Measurements from ENCODE around the gene TMEM231. TPM values are rescaled to one million over a fixed set of nuclear protein-coding genes. Genes with fewer than 3 reads are reported as not detected.
A peak's percentile ranks its signal among the peaks of the same experiment; 100 is the strongest.

The TMEM231 gene, protein sequence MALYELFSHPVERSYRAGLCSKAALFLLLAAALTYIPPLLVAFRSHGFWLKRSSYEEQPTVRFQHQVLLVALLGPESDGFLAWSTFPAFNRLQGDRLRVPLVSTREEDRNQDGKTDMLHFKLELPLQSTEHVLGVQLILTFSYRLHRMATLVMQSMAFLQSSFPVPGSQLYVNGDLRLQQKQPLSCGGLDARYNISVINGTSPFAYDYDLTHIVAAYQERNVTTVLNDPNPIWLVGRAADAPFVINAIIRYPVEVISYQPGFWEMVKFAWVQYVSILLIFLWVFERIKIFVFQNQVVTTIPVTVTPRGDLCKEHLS
- total RNA-seq (4.1 and 9.6 TPM in 2 replicates), polyA plus RNA-seq (18.8 and 23.4 TPM in 2 replicates), polyA minus RNA-seq (ENCODE audit: low replicate concordance) (81.3 and 91.7 TPM in 2 replicates)
- polyA plus RNA-seq (2012), result 7.7 and 8.9 TPM in 2 replicates

DNA sequence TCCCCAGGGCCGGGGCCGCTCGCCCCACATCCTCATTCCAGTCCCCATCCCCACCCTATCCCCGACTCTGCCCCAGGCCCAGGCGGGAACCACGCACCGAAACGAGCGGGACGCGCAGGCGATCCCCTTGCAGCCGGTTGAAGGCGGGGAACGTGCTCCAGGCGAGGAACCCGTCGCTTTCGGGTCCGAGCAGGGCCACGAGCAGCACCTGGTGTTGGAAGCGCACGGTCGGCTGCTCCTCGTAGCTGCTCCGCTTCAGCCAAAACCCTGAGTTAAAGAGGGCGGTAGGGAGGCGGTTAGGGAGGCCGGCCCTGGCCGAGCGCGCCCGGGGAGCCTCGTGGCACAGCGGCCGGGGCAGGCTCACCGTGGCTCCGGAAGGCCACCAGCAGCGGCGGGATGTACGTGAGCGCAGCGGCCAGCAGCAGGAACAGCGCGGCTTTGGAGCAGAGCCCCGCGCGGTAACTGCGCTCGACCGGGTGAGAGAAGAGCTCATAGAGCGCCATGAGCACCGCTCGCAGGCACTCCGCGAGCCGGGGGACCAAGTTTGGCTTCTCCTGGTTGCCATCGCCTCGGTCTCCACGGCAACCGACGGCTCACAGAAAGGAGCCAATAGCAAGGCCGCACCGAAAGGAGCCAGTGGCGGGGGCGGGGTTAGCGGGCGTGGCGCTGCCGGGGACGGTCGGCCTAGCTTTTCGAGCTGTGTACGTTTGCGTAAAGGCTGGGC is at the start of gene TMEM231:
Gene TMEM231 (minus strand): TSS at position 546 of the 724 bp plus-strand sequence. CDS start 43 bp downstream, at position 503.
- Histone ChIP-seq H2AFZ (ENCODE audit: low read length) (peak within 1 kb of the TSS; percentile 88), H3K4me2 (ENCODE audit: extremely low read depth, insufficient read depth, low read length) (peak within 1 kb of the TSS; percentile 68), H3K27ac (ENCODE audit: insufficient read depth, low read length) (peak within 1 kb of the TSS; percentile 87), H4K20me1 (ENCODE audit: control insufficient read depth, extremely low read depth, insufficient read depth, low read length) (no peaks in the 10 kb centered on the region), H3K9ac (ENCODE audit: insufficient read depth, low read length) (peak within 1 kb of the TSS; percentile 81), H3K4me3 (replicated peaks in 1 of 4; ENCODE audit: control extremely low read depth in 1 of 4, insufficient read depth in 1 of 4, low read depth in 3 of 4, low read length in 4 of 4) (peak within 1 kb of the TSS; percentile 71 to 79 (median 72)), H3K27me3 (ENCODE audit: control insufficient read depth, insufficient read depth, low read length) (no peaks in the 10 kb centered on the region), H3K9me3 (ENCODE audit: control insufficient read depth, insufficient read depth, low read depth, low read length) (no peaks in the 10 kb centered on the region), H3K4me1 (ENCODE audit: control insufficient read depth, extremely low read depth, insufficient read depth, low read length) (peaks cover 4% of the 10 kb centered on the region), H3K79me2 (ENCODE audit: control insufficient read depth, insufficient read depth, low read length) (no peaks in the 10 kb centered on the region), H3K36me3 (ENCODE audit: control insufficient read depth, insufficient read depth, low read length) (no peaks in the 10 kb centered on the region)
- TF ChIP-seq, protein P1, sequence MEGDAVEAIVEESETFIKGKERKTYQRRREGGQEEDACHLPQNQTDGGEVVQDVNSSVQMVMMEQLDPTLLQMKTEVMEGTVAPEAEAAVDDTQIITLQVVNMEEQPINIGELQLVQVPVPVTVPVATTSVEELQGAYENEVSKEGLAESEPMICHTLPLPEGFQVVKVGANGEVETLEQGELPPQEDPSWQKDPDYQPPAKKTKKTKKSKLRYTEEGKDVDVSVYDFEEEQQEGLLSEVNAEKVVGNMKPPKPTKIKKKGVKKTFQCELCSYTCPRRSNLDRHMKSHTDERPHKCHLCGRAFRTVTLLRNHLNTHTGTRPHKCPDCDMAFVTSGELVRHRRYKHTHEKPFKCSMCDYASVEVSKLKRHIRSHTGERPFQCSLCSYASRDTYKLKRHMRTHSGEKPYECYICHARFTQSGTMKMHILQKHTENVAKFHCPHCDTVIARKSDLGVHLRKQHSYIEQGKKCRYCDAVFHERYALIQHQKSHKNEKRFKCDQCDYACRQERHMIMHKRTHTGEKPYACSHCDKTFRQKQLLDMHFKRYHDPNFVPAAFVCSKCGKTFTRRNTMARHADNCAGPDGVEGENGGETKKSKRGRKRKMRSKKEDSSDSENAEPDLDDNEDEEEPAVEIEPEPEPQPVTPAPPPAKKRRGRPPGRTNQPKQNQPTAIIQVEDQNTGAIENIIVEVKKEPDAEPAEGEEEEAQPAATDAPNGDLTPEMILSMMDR (conservative IDR thresholded peaks at IDR 0.05 in 1 of 2, IDR thresholded peaks at IDR 0.05 in 1 of 2; ENCODE audit: low read depth in 1 of 2, low read length in 2 of 2), result no peak
- no peak for TF ChIP-seq EZH2 (IDR thresholded peaks at IDR 0.05; ENCODE audit: low read length, missing control alignments)
- DNase-seq (ENCODE audit: low read depth in 2 of 2), result peak; percentile 92 to 93

DNA sequence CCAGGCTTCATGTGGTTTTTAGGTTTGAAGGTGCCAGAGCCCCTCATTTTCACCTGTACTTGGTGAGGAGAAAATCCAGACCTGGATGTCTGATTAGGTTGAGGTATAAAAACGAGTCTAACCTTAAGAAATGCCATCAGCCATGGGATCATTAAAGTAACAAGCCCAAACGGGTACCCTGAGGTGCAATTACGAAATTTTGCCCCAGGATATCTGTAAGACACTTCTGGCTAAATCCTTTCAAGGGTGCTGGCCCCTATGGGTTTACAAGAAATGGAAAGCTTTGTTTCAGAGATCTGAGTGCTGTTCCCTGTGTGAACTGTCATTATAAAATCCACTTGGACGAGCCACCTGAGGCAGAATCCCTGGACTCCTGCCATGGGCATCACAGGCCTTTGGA is 47.2 kb upstream of the TMEM231 start:
- H3K27ac ChIP-seq (ENCODE audit: insufficient read depth, low read length), result no peak overlapping the region
- no peaks in the 10 kb centered on the region for H3K79me2 ChIP-seq (ENCODE audit: control insufficient read depth, insufficient read depth, low read length)
- no peak for TF ChIP-seq EZH2 (IDR thresholded peaks at IDR 0.05; ENCODE audit: low read length, missing control alignments)
- TF ChIP-seq, protein P1 (conservative IDR thresholded peaks at IDR 0.05 in 1 of 2, IDR thresholded peaks at IDR 0.05 in 1 of 2; ENCODE audit: low read depth in 1 of 2, low read length in 2 of 2), result no peak
- H3K9ac ChIP-seq (ENCODE audit: insufficient read depth, low read length), result no peak overlapping the region
- no peak overlapping the region for H3K4me3 ChIP-seq (replicated peaks in 1 of 4; ENCODE audit: control extremely low read depth in 1 of 4, insufficient read depth in 1 of 4, low read depth in 3 of 4, low read length in 4 of 4)
- no peaks in the 10 kb centered on the region for H3K4me1 ChIP-seq (ENCODE audit: control insufficient read depth, extremely low read depth, insufficient read depth, low read length)
- no peak overlapping the region for H3K4me2 ChIP-seq (ENCODE audit: extremely low read depth, insufficient read depth, low read length)
- H4K20me1 ChIP-seq (ENCODE audit: control insufficient read depth, extremely low read depth, insufficient read depth, low read length), result no peaks in the 10 kb centered on the region
- peaks cover 3% of the 10 kb centered on the region for H3K36me3 ChIP-seq (ENCODE audit: control insufficient read depth, insufficient read depth, low read length)
- no peak overlapping the region for H2AFZ ChIP-seq (ENCODE audit: low read length)
- H3K27me3 ChIP-seq (ENCODE audit: control insufficient read depth, insufficient read depth, low read length), result no peaks in the 10 kb centered on the region
- H3K9me3 ChIP-seq (ENCODE audit: control insufficient read depth, insufficient read depth, low read depth, low read length), result no peaks in the 10 kb centered on the region
- DNase-seq (ENCODE audit: low read depth in 2 of 2), result no peak
